Right lobe of liver (tissue), 4 donors: ENCODE data around the gene KLHL6.

ENCODE experiments used
- POLR2A ChIP-seq: fragments of 450-650 bp; IDR thresholded peaks from one replicate; pipeline ENCODE4 v1.6.1; 2017; ENCODE audit warnings: antibody characterized with exemption, mild to moderate bottlenecking
- TF ChIP-seq, protein P1 (sequence below), 4 donors: fragments of 200-600 bp in 3 of 4; fragments of 450-650 bp in 1 of 4; IDR thresholded peaks; one replicate each; pipeline versions ENCODE4 v1.5.1 to v1.8.0; 2016 to 2022; ENCODE audit warnings: antibody characterized with exemption in 4 of 4, mild to moderate bottlenecking in 2 of 4
- donor health status: DM: no; HTN: no; CAD: no.
- donor health status: DM: no; HTN: no; CAD: no.
- donor health status: DM: no; HTN: yes; CAD: no.

DNA sequence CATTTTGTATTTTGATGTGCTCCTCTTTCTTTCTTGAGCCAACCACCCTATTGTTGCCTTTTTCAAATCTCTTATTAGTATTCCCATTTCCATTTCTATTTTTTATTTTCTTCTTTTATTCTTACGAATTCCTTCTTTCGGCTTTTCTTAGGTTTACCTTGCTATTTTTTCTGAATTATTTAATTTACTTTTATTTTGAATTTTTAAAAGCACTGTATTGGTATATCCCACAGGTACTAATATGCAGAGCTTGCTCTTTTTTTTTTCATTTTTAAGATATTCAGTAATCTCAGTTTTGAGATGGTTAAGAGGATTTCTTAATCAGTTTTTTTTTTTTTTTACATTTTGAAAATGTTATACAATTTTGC is 108.7 kb downstream of the KLHL6 start:
- TF ChIP-seq POLR2A: no peak
- TF ChIP-seq, protein P1, sequence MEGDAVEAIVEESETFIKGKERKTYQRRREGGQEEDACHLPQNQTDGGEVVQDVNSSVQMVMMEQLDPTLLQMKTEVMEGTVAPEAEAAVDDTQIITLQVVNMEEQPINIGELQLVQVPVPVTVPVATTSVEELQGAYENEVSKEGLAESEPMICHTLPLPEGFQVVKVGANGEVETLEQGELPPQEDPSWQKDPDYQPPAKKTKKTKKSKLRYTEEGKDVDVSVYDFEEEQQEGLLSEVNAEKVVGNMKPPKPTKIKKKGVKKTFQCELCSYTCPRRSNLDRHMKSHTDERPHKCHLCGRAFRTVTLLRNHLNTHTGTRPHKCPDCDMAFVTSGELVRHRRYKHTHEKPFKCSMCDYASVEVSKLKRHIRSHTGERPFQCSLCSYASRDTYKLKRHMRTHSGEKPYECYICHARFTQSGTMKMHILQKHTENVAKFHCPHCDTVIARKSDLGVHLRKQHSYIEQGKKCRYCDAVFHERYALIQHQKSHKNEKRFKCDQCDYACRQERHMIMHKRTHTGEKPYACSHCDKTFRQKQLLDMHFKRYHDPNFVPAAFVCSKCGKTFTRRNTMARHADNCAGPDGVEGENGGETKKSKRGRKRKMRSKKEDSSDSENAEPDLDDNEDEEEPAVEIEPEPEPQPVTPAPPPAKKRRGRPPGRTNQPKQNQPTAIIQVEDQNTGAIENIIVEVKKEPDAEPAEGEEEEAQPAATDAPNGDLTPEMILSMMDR (IDR thresholded peaks at IDR 0.05): no peak
